ENCODE results near the gene TBC1D5. TPM values are rescaled to one million over a fixed set of nuclear protein-coding genes. Genes with fewer than 3 reads are reported as not detected.

TBC1D5 gene
- total RNA-seq, 1 experiment from 2014 or later: 33.9 TPM

GRCh38 chr3:17733768-17734167, 8.7 kb downstream of the TBC1D5 start:
- ChIA-PET RAD21 (ENCODE audit: low non-redundant PET in 1 of 2, low total read pairs in 2 of 2, uncharacterized antibody in 2 of 2, unreplicated experiment in 2 of 2) (no interaction called here), POLR2A (interaction anchor here (1.0 kb wide), 1 partner anchor 9 kb away, joined by 4 read pairs; the partner anchor contains the start of gene TBC1D5), CTCF (no interaction called here)
- Histone ChIP-seq H3K27ac (ENCODE audit: low read depth, low read length) (no peak overlapping the region), H4K20me1 (ENCODE audit: insufficient read depth) (peaks cover 7% of the 10 kb centered on the region; the same call in 1 of the 2 replicates), H3K9me3 (ENCODE audit: control insufficient read depth in 1 of 2, insufficient read depth in 1 of 2, low read depth in 1 of 2, low read length in 2 of 2) (no peaks in the 10 kb centered on the region), H3K4me1 (ENCODE audit: control insufficient read depth in 1 of 2, insufficient read depth in 2 of 2, low read length in 2 of 2) (peaks cover 17 to 19% of the 10 kb centered on the region in 2 experiments), H3K4me3 (replicated peaks in 1 of 2; ENCODE audit: low read depth in 1 of 2, low read length in 2 of 2) (no peak overlapping the region), H3K27me3 (ENCODE audit: insufficient read depth, low read length) (no peaks in the 10 kb centered on the region), H3K9ac (ENCODE audit: low read length) (no peak overlapping the region), H3K36me3 (ENCODE audit: control insufficient read depth in 1 of 2, insufficient read depth in 2 of 2, low read length in 2 of 2) (no peaks in the 10 kb centered on the region), H2AFZ (ENCODE audit: low read depth, low read length, poor library complexity, severe bottlenecking) (no peak overlapping the region), H3K4me2 (ENCODE audit: low read length) (no peak overlapping the region), H3K79me2 (ENCODE audit: insufficient read depth, low read length) (peaks cover 61% of the 10 kb centered on the region), H3K9me2 (ENCODE audit: insufficient read depth) (no peaks in the 10 kb centered on the region)
- BruUV-seq (replicated peaks): no TSS peak
- TF ChIP-seq CTCF (IDR thresholded peaks at IDR 0.05 in 2 of 3, conservative IDR thresholded peaks at IDR 0.05 in 1 of 3; ENCODE audit: borderline replicate concordance in 1 of 3, insufficient read depth in 1 of 3, low read depth in 2 of 3, low read length in 2 of 3) (no peak), SIN3A (IDR thresholded peaks at IDR 0.05; ENCODE audit: low read depth) (no peak), YY1 (IDR thresholded peaks at IDR 0.05; ENCODE audit: extremely low read depth, insufficient replicate concordance, low read depth, low read length) (no peak), ZFX (IDR thresholded peaks at IDR 0.05) (no peak), TCF7L2 (IDR thresholded peaks at IDR 0.05; ENCODE audit: borderline replicate concordance, extremely low read depth, insufficient read depth, insufficient read length) (no peak), FOSL1 (IDR thresholded peaks at IDR 0.05; ENCODE audit: low read depth) (no peak), ZBTB33 (IDR thresholded peaks at IDR 0.05; ENCODE audit: extremely low read depth, insufficient replicate concordance, low read length) (no peak), JUND (IDR thresholded peaks at IDR 0.05) (no peak), REST (IDR thresholded peaks at IDR 0.05; ENCODE audit: low read depth) (no peak), EGR1 (IDR thresholded peaks at IDR 0.05; ENCODE audit: low read depth) (no peak), EZH2 (IDR thresholded peaks at IDR 0.05) (no peak), CBX3 (IDR thresholded peaks at IDR 0.05; ENCODE audit: low read depth) (no peak), ZNF274 (IDR thresholded peaks at IDR 0.05; ENCODE audit: low read depth, low read length) (no peak), POLR2A (IDR thresholded peaks at IDR 0.05; ENCODE audit: borderline replicate concordance, extremely low read depth, insufficient read depth, insufficient read length) (no peak), ELF1 (IDR thresholded peaks at IDR 0.05; ENCODE audit: borderline replicate concordance, low read depth) (no peak), EZH2phosphoT487 (IDR thresholded peaks at IDR 0.05; ENCODE audit: borderline replicate concordance) (no peak), MAX (IDR thresholded peaks at IDR 0.05) (no peak)
- ATAC-seq (no peak), DNase-seq (ENCODE audit: low read depth, low spot score) (no peak)
- intact Hi-C loops (cut with micrococcal nuclease): no loop called here

All from HCT116 (cell line).